ENCODE measurements around the gene ZKSCAN5. TPM values are rescaled to one million over a fixed set of nuclear protein-coding genes. Genes with fewer than 3 reads are reported as not detected.

The ZKSCAN5 gene
- total RNA-seq, 1 experiment from 2014 or later = 15.5 TPM

GRCh38 chr7:99504603-99505323, at the start of gene ZKSCAN5 (continued):
- peak; percentile 44; the same call in 1 of the 2 replicates for TF ChIP-seq ARID4B (CRISPR knock-in tag; IDR thresholded peaks at IDR 0.05; ENCODE audit: borderline replicate concordance)
- no peak for TF ChIP-seq FOXJ3 (CRISPR knock-in tag; IDR thresholded peaks at IDR 0.05; ENCODE audit: borderline replicate concordance)
- peak; percentile 56; the same call in 1 of the 2 replicates for TF ChIP-seq FOXP1 (CRISPR knock-in tag; IDR thresholded peaks at IDR 0.05; ENCODE audit: borderline replicate concordance)
- TF ChIP-seq TEAD1 (CRISPR knock-in tag; IDR thresholded peaks at IDR 0.05) = peak; percentile 35; the same call in 1 of the 2 replicates
- TF ChIP-seq FOXK1 (CRISPR knock-in tag; IDR thresholded peaks at IDR 0.05) = 0 out of 2 replicates have a peak, but pooled peaks have one; percentile 74
- no peak for TF ChIP-seq ZNF121 (CRISPR knock-in tag; IDR thresholded peaks at IDR 0.05)
- peak; percentile 73; the same call in 1 of the 2 replicates for TF ChIP-seq SP1 (CRISPR knock-in tag; conservative IDR thresholded peaks at IDR 0.05)
- TF ChIP-seq ZNF281 (CRISPR knock-in tag; IDR thresholded peaks at IDR 0.05) = 0 out of 2 replicates have a peak, but pooled peaks have one; percentile 47
- no peak for TF ChIP-seq FOXP4 (CRISPR knock-in tag; IDR thresholded peaks at IDR 0.05)
- peak; percentile 65; the same call in 1 of the 2 replicates for TF ChIP-seq GABPB1 (CRISPR knock-in tag; IDR thresholded peaks at IDR 0.05)
- TF ChIP-seq E2F1 (CRISPR knock-in tag; IDR thresholded peaks at IDR 0.05) = no peak
- no peak for TF ChIP-seq HMGA2 (CRISPR knock-in tag; IDR thresholded peaks at IDR 0.05)

- Mint-ChIP-seq H3K27me3 (ENCODE audit: low read depth) (no peaks in the 10 kb centered on the region), H3K4me1 (peaks cover 3% of the 10 kb centered on the region; the same call in 1 of the 2 replicates), H3K9me3 (peaks cover 13% of the 10 kb centered on the region), H3K36me3 (peaks cover 69% of the 10 kb centered on the region), H3K4me3 (no peak overlapping the region), H3K27ac (peak overlapping the region; percentile 49; the same call in 1 of the 2 replicates)
- ChIA-PET CTCF (interaction anchor here (1.2 to 1.5 kb wide), 2 partner anchors 8 to 47 kb away, joined by 3 to 4 read pairs; partner anchors contain the start of genes BUD31 and PDAP1), POLR2A (interaction anchor here (0.5 to 1.4 kb wide), 6 partner anchors 9 to 1347 kb away, joined by 3 to 6 read pairs (median 4); partner anchors contain the start of genes BUD31, CPSF4, PDAP1 and PTCD1)
- TF ChIP-seq ZNF423 (CRISPR knock-in tag; IDR thresholded peaks at IDR 0.05) (no peak), CDX4 (CRISPR knock-in tag; IDR thresholded peaks at IDR 0.05; ENCODE audit: borderline replicate concordance) (no peak), SOX15 (CRISPR knock-in tag; IDR thresholded peaks at IDR 0.05) (no peak), RELA (CRISPR knock-in tag; IDR thresholded peaks at IDR 0.05; ENCODE audit: borderline replicate concordance) (no peak), ERG (CRISPR knock-in tag; IDR thresholded peaks at IDR 0.05) (no peak), JAZF1 (CRISPR knock-in tag; IDR thresholded peaks at IDR 0.05) (no peak)
- DNase-seq (ENCODE audit: low spot score) (no peak), ATAC-seq (no peak)
Observed at GRCh38 chr7:99455874-99456273, 48.6 kb upstream of the ZKSCAN5 start.
